NCI-H1417 treated with DMSO at 0.1 percent for 48 hours (cell line): Measurements from ENCODE around the gene ERFL.

Experiments
- DNase-seq: peaks from one replicate; lab custom pipeline; 2025; lab: John Stamatoyannopoulos, UW

The ERFL gene

DNA sequence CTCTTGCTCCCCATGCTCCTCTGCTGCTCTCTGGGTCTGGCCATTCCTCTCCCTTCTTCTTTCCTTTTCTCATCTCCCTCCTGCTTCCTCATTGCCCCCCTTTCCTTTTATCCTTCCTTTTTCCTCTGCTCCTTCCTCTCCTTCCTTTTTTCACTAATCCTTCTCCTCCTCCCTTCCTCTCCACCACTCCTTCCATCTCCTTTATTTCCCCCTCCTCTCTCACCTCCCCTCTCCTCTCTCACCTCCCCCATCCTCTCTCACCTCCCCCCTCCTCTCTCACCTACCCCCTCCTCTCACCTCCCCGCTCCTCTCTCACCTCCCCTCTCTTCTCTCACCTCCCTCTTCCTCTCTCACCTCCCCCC lies 31.7 kb downstream of the ERFL start:
- DNase-seq: no peak

- no peak for DNase-seq
These were observed 32.3 kb downstream of the ERFL start for GRCh38 chr19:41895745-41896580.

GRCh38 chr19:41894350-41894749 lies 33.9 kb downstream of the ERFL start:
- DNase-seq: no peak

DNA sequence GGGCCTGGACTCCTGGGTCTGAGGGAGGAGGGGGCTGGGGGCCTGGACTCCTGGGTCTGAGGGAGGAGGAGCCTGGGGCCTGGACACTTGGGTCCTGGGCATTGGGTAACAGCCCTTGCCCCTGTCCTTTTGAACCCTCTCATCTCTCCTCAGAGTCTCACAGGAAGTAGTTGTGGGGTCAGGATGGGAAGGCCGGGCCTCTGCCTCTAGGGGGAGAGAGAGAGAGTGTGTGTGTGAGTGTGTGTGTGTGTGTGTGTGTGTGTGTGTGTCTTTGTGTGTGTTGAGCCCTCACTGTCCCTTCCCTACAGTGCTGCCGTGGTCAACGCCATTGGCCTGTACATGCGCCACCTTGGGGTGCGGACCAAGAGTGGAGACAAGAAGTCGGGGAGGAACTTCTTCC lies 34.4 kb downstream of the ERFL start:
- no peak for DNase-seq

DNA sequence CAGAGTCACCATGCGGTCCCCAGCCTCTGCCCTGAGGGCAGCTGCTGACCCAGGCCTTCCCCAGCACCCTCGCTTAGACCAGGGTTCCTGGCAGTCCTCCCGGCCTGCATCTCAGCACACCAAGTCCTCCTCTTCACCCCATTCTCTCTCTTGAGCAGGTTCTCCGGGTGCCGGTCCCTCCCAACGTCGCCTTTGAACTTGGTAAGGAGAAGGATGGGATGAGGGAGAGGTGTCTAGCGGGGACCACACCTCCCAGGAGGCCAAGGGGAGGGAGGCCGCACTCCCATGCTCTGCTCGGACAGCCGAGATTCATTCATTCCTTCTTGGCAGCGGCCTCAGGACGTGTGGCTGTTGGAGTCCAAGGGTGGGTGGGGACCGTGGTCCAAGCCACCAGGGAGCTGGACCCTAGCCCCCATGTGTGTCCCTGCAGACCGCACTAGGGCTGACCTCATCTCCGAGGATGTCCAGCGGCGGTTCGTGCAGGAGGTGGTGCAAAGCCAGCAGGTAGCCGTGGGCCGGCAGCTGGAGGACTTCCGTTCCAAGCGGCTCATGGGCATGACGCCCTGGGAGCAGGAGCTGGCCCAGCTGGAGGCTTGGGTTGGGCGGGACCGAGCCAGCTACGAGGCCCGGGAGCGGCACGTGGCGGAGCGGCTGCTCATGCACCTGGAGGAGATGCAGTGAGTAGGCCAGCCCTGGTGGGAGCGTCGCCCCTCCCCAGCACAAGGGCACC lies 35.9 kb downstream of the ERFL start:
- no peak for DNase-seq

- no peak for DNase-seq
These were observed 37.3 kb downstream of the ERFL start for GRCh38 chr19:41890936-41891335.

DNA sequence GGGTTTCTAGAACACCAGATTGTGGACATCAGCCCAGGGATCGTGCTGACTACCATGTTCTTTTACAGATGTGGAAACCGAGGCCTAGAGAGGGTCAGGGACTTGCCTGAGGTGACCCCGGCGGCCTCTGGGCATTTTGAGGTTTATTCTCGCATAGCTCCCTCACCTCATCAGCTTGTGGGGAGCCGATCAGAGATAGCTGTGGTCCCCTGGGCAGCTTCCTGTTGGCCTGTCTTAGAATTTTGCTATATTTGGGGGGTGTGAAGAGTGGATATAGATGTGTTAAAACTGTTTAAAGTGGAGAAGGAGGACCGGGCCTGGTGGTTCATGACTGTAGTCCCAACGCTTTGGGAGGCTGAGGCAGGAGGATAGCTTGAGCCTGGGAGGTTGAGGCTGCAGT lies 38.4 kb downstream of the ERFL start:
- DNase-seq: no peak

DNA sequence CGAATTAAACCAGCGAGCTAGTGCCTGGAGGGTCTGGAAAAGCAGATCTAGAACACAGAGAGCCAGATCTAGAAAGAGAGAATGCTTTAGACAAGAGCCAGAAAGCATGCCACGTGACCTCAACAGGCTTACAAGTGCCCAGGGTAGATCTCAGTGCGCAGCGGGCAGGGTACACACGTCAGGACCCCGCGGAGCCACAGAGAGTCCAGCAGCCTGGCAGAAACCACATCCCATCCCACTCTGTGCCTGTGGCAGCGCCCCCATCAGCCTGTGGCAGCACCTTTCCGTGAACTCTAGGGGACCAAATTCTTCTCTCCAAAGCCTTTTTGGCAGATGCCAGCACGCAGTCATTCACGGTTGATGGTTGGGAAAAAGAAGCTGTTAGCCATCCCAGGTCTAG lies 39.3 kb downstream of the ERFL start:
- DNase-seq: no peak

GRCh38 chr19:41887711-41888382 lies 40.4 kb downstream of the ERFL start:
- no peak for DNase-seq

DNA sequence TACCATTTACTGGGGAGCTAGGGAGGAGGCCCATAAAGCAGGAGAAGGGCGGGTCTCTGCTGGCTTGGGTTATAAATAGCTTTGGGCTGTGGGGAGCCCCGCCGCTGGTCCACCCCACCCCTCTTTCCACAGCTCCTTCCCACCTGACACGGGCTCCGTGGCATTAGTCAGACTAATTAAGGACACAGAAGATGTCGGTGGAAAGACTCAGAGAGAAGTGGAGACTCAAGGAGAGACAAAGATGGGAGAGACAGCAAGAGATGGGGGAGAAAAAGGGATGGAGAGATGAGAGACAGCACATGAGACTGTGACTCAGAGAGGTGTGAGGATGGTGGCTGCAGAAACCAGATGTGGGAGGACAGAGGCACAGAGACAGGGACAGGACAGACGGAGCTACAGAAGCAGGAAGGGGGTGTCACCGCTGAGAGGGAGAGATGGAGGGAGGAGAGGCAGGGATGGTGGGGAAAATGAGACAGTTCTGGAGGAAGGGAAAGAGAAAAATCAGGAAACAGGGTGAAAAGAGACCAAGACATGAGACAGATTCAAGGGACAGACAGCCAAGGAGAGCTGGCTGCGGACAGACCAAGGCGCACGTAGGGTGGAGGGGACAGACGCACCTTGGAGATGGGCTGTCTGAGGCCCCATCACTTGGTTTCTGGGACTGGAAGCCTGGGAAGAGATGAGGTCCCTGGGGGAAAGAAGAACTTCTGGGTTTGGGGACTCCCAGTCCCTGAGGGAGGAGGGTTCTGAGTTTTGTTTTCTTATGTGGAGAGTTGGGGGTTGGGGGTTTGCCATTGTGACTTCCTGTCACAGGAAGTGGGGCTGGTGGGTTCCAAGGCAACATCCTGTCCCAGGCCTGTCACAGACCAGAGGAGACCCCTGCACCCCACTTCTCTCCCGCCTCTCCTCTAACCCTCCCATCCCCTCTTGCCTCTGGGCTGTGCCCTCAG lies 41.2 kb downstream of the ERFL start:
- no peak for DNase-seq

DNA sequence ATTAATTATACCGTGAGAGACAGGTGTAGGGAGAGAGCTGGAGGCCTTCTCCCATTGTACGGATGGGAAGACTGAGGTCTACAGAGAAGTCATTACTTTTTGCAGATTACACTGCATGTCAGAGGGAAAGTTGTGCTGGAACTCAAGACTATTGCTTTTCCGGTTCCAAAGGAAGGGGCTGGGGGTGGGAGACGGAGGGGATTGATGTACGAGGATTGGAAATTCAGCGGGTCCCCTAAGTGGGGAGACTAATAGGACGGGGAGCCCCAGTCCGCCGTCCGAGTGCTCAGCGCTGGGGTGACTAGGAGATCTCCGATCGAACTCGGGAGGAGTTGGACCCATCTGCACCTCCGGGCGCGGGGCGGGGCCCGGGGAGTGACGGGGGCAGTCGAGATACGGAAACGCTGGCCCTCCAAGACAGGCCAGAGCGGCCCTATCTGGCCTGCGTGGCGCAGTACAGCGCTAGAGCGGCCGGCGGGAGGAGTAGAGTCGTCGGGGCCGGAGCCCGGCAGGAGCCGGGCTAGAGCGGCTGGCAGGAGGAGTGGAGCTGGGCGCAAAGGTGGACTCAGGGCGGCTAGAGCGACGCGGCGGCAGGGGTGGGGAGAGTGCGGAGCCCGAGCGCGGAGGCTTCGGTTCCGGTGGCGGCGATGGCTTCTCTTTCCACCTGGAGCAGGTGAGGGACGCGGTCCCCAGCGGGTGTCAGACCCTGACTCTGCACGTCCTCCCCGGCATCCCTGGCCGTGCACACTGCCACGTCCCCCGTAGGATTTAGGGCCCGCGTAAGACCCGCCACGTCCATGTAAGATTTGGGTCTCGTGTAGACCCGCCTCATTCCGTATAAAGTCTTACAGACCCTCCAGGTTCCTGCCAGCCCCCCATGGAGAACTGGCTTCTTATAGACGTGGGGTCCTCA lies 44.2 kb downstream of the ERFL start:
- DNase-seq: peak; percentile 86

DNA sequence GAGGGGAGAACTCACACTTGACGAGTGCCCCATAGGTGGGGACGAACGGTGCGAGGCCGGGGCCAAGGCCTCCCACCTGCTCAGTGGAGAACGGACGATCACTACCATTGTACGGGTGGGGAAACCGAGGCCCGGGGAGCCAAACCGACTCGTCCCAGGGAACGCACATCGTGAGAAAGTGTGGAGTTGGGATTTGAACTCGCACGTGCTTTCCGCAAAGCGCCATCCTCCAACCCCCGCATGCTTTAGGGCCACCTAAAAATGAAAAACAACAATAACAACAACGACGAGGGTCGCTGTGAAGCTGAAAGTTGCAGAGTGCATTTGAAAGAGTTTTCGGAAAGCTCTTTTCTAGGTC lies 44.8 kb downstream of the ERFL start:
- no peak for DNase-seq

DNA sequence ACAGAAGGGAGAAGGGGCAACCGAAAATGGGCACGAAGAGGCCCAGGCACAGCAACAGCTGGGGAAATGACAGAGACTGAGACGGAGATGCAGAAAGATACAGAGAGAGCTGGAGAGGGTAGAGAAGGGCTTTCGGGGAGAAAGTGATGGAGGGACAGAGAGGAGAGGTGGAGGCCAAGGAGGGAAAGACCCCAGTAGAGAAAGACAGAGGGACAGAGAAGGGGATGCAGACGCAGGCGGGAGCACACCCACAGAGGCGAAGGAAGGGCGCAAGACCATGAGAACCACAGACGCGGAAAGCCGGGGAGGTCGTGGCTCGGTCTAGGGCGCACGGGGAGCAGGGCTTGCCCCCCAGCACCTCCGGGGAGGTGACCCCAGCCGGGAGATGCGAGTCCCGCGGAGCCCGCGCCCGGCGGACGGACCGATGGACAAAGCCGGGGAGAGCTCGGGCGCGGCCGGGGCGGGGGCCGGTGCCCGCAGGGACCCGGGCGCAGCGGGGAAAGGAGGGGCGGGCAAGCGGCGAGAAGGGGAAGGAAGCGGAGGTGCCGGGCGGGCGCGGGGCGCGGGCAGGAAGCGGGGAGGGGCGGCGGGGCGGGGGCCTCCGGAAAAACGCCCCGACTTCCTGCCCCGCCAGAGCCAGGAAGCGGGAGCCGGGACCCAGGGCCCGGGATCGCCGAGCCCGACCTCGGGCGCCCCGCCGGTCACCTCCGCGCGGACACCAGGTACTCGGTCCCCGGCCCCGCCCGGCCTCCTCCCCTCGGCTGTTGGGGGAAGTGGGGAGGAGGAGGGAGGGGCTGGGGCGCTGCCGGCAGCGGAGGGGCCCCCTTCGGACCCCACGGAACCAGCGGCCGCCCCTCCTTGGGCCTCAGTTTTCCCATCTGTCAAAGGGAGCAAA lies 45.4 kb downstream of the ERFL start, which contains the start of gene ARHGEF1:
TSS of gene ARHGEF1 (plus strand) at position 617 of the 895 bp plus-strand sequence. CDS start 4,899 bp downstream, outside the sequence.
- DNase-seq: no peak

DNA sequence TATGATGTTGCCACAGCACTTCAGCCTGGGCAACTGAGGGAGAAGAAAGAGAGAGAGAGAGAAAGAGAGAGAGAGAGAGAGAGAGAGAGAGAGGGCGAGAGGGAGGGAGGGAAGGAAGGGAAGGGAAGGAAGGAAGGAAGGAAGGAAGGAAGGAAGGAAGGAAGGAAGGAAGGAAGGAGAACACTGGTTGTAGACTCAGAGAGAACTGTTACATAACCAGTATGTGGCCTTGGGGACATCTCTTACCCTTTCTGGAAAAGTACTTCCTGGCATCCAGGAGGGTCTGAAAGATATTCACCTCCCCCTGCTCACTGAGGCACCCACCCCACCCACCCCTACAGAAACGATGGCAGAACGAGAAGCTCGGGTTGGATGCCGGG lies 47.9 kb downstream of the ERFL start:
- no peak for DNase-seq

DNA sequence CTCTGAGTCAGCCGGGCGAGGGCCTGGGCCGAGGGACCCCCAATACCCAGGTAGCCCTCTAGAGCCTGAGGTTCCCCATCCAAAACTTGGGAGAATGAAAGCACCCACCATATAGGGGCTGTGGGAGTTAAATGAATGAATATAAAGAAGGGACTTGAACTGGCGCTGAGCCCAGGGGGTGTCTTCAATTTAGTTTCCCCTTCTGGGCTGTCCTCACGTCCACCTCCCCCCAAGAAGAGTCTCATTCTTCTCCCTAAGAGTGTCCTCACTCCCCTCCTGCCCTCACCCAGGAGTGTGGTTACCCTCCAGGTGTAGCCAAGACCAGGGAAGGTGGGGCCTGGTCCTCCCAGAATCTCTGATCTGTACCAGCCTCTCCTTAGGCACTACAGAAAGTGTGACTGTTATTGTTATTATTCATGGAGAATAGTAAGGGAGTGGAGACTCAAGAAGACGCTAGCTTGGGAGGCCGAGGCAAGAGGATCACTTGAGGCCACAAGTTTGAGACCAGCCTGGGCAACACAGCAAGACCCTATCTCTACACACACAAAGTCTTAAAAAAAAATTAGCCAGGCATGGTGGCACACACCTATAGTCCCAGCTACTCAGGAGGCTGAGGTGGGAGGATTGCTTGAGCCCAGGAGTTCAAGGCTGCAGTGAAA lies 48.5 kb downstream of the ERFL start:
- no peak for DNase-seq

DNA sequence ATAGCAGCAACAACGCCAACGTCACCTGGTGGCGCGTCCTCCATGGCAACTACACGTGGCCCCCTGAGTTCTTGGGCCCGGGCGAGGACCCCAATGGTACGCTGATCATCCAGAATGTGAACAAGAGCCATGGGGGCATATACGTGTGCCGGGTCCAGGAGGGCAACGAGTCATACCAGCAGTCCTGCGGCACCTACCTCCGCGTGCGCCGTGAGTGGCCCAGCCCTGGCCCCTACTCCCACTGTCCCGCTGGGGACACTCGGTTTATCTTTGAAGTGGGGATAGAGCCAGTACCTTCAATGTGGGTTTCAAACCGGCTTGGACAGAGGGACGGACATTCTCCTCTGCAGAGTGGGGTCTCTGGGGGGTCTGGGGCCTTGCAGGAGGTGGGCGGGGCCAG lies 49.2 kb downstream of the ERFL start:
- DNase-seq: no peak

- DNase-seq: no peak
These were observed 50.0 kb downstream of the ERFL start for GRCh38 chr19:41877916-41878905.
